Osteocyte (in vitro differentiated cells): ENCODE measurements around the gene NSUN6. TPM values are rescaled to one million over a fixed set of nuclear protein-coding genes. Genes with fewer than 3 reads are reported as not detected.

ENCODE experiments used
- DNase-seq: peaks from one replicate; pipeline ENCODE4 v3.0.0; 2021; ENCODE audit warnings: mixed read lengths; ENCODE audit not compliant: unreplicated experiment; ENCODE audit errors: extremely low spot score
- H3K27ac Mint-ChIP-seq: one replicate; pipeline ENCODE4 v1.8.0; 2021; ENCODE audit warnings: mild to moderate bottlenecking, mixed read lengths; ENCODE audit not compliant: unreplicated experiment
- H3K27me3 Mint-ChIP-seq: one replicate; pipeline ENCODE4 v1.8.0; 2021; ENCODE audit warnings: mixed read lengths; ENCODE audit not compliant: unreplicated experiment
- H3K36me3 Mint-ChIP-seq: one replicate; pipeline ENCODE4 v1.8.0; 2021; ENCODE audit warnings: mixed read lengths; ENCODE audit not compliant: unreplicated experiment
- H3K4me1 Mint-ChIP-seq: one replicate; pipeline ENCODE4 v1.8.0; 2021; ENCODE audit warnings: mixed read lengths; ENCODE audit not compliant: unreplicated experiment
- H3K4me3 Mint-ChIP-seq: one replicate; pipeline ENCODE4 v1.8.0; 2021; ENCODE audit warnings: mild to moderate bottlenecking, moderate library complexity, mixed read lengths; ENCODE audit not compliant: unreplicated experiment
- H3K9me3 Mint-ChIP-seq: one replicate; pipeline ENCODE4 v1.8.0; 2021; ENCODE audit warnings: mixed read lengths; ENCODE audit not compliant: unreplicated experiment
- CTCF ChIP-seq: fragments of 200-600 bp; sonication (generic); IDR thresholded peaks from 2 replicates; pipeline ENCODE4 v1.5.0; 2021; ENCODE audit warnings: antibody characterized with exemption, mild to moderate bottlenecking, moderate library complexity
- total RNA-seq: library from RNA; stranded (reverse); gene quantifications from 2 replicates; pipeline ENCODE4 v1.2.1, GENCODE V29; 2021

The NSUN6 gene
- total RNA-seq, 1 donor from 2014 or later: 8.3 TPM

DNA sequence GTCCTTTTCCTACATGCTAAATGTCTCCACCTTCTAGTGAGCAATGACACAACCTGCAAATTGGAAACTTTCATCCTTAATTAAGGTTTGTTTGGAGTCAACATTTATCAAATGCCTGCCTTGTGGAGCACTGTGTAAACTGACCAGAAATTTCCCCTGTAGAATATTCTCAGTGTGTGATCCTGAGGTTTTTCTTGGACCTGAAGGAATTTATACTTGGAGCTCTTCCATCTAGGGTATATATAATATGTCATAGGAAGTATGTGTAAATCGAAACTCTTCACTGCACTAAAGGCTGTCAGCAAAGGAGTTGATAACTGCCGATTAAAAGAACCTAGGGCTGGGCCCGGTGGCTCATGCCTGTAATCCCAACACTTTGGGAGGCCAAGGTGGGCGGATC lies 152.4 kb downstream of the NSUN6 start:
- no peaks in the 10 kb centered on the region for H3K36me3 Mint-ChIP-seq
- TF ChIP-seq CTCF: no peak
- no peak overlapping the region for H3K4me3 Mint-ChIP-seq
- H3K27me3 Mint-ChIP-seq: no peaks in the 10 kb centered on the region
- no peaks in the 10 kb centered on the region for H3K4me1 Mint-ChIP-seq
- DNase-seq: no peak
- H3K27ac Mint-ChIP-seq: no peak overlapping the region
- H3K9me3 Mint-ChIP-seq: no peaks in the 10 kb centered on the region

GRCh38 chr10:18497806-18498369 lies 153.5 kb downstream of the NSUN6 start:
- no peak overlapping the region for H3K4me3 Mint-ChIP-seq
- H3K4me1 Mint-ChIP-seq: no peaks in the 10 kb centered on the region
- no peaks in the 10 kb centered on the region for H3K9me3 Mint-ChIP-seq
- no peak overlapping the region for H3K27ac Mint-ChIP-seq
- no peak for TF ChIP-seq CTCF
- no peaks in the 10 kb centered on the region for H3K27me3 Mint-ChIP-seq
- no peak for DNase-seq
- no peaks in the 10 kb centered on the region for H3K36me3 Mint-ChIP-seq

Other genes starting within 250 kb of the NSUN6 start
- gene ARL5B, start 7.8 kb upstream of the NSUN6 start, total RNA-seq: 18.5 and 19.0 TPM in 2 replicates